Neural cell (in vitro differentiated cells): Measurements from ENCODE around the gene BICD1. TPM values are rescaled to one million over a fixed set of nuclear protein-coding genes. Genes with fewer than 3 reads are reported as not detected.

Source experiments
- H2AFZ ChIP-seq: fragments of 200-600, 300-800 bp; sonication (generic), shearing (Covaris generic); 2 replicates; pipeline ENCODE4 v1.6.0; 2014; ENCODE audit warnings: low read depth, mild to moderate bottlenecking, antibody characterized with exemption, low read length, moderate library complexity
- H3F3A ChIP-seq: fragments of 200-600 bp; shearing (Covaris generic); 2 replicates; pipeline ENCODE4 v1.6.1; 2016; ENCODE audit warnings: mild to moderate bottlenecking, moderate library complexity, mixed read lengths, antibody characterized with exemption, low read length; ENCODE audit not compliant: insufficient read depth, poor library complexity, severe bottlenecking
- H3K27ac ChIP-seq: fragments of 200-600, 300-800 bp; sonication (generic), shearing (Covaris generic); 2 replicates; pipeline ENCODE4 v1.5.1; 2014; ENCODE audit warnings: mild to moderate bottlenecking, low read length, moderate library complexity
- H3K27me3 ChIP-seq: fragments of 300-800, 200-600 bp; sonication (generic), shearing (Covaris generic); 2 replicates; pipeline ENCODE4 v1.6.0; 2014; ENCODE audit warnings: mild to moderate bottlenecking, low read depth, low read length, moderate library complexity; ENCODE audit not compliant: insufficient read depth
- H3K36me3 ChIP-seq: fragments of 300-800, 200-600 bp; sonication (generic), shearing (Covaris generic); 2 replicates; pipeline ENCODE4 v1.5.1; 2014; ENCODE audit warnings: mild to moderate bottlenecking, antibody characterized with exemption, low read length, moderate library complexity; ENCODE audit not compliant: insufficient read depth
- H3K4me2 ChIP-seq: fragments of 300-800, 200-600 bp; sonication (generic), shearing (Covaris generic); 2 replicates; pipeline ENCODE4 v1.6.0; 2014; ENCODE audit warnings: mild to moderate bottlenecking, low read length
- H3K4me3 ChIP-seq: fragments of 300-800, 200-600 bp; sonication (generic), shearing (Covaris generic); 2 replicates; pipeline ENCODE4 v1.5.1; 2014; ENCODE audit warnings: mild to moderate bottlenecking, low read length, moderate library complexity
- H3K79me2 ChIP-seq: fragments of 200-600 bp; shearing (Covaris generic); replicated peaks from 2 replicates; pipeline ENCODE4 v1.6.0; 2014; ENCODE audit warnings: mild to moderate bottlenecking, low read length, moderate library complexity; ENCODE audit not compliant: insufficient read depth
- H3K9ac ChIP-seq: fragments of 300-800, 200-600 bp; sonication (generic), shearing (Covaris generic); 2 replicates; pipeline ENCODE4 v1.6.1; 2016; ENCODE audit warnings: mild to moderate bottlenecking, low read length, mixed read lengths
- H3K9me2 ChIP-seq: fragments of 200-600 bp; shearing (Covaris generic); 2 replicates; pipeline ENCODE4 v1.6.1; 2016; ENCODE audit warnings: mild to moderate bottlenecking, low read length, mixed read lengths; ENCODE audit not compliant: insufficient read depth
- H3K9me3 ChIP-seq: fragments of 200-600, 300-800 bp; sonication (generic), shearing (Covaris generic); 2 replicates; pipeline ENCODE4 v1.6.1; 2016; ENCODE audit warnings: mild to moderate bottlenecking, mixed run types, low read length, moderate library complexity, mixed read lengths
- H4K20me1 ChIP-seq: fragments of 200-600 bp; shearing (Covaris generic); 2 replicates; pipeline ENCODE4 v1.6.1; 2016; ENCODE audit warnings: mild to moderate bottlenecking, mixed run types; ENCODE audit not compliant: insufficient read depth
- CTCF ChIP-seq: fragments of 450-650 bp; IDR thresholded peaks from 2 replicates; pipeline ENCODE4 v1.5.1; 2014; ENCODE audit warnings: antibody characterized with exemption, mild to moderate bottlenecking, moderate library complexity; ENCODE audit not compliant: poor library complexity, severe bottlenecking
- EP300 ChIP-seq: fragments of 450-650 bp; conservative IDR thresholded peaks from 2 replicates; pipeline ENCODE4 v1.6.1; 2014; ENCODE audit warnings: antibody characterized with exemption, mild to moderate bottlenecking, moderate library complexity; ENCODE audit not compliant: poor library complexity, severe bottlenecking
- EZH2 ChIP-seq: fragments of 200-600, 300-800 bp; shearing (Covaris generic), sonication (generic); IDR thresholded peaks from 2 replicates; pipeline ENCODE4 v1.6.1; 2014; ENCODE audit warnings: antibody characterized with exemption, low read length, borderline replicate concordance, mild to moderate bottlenecking; ENCODE audit not compliant: insufficient read depth, poor library complexity, severe bottlenecking
- MXI1 ChIP-seq: fragments of 450-650 bp; conservative IDR thresholded peaks from 2 replicates; pipeline ENCODE4 v1.6.1; 2014; ENCODE audit warnings: antibody characterized with exemption, mild to moderate bottlenecking; ENCODE audit not compliant: poor library complexity, severe bottlenecking
- POLR2AphosphoS5 ChIP-seq: IDR thresholded peaks from 2 replicates; pipeline ENCODE4 v1.6.1; 2012
- RAD21 ChIP-seq: fragments of 450-650 bp; conservative IDR thresholded peaks from 2 replicates; pipeline ENCODE4 v1.6.1; 2014; ENCODE audit warnings: antibody characterized with exemption, mild to moderate bottlenecking, moderate library complexity
- REST ChIP-seq: IDR thresholded peaks from 2 replicates; pipeline ENCODE4 v1.6.1; 2012; ENCODE audit warnings: borderline replicate concordance
- SMC3 ChIP-seq: fragments of 450-650 bp; conservative IDR thresholded peaks from 2 replicates; pipeline ENCODE4 v1.6.1; 2014; ENCODE audit warnings: antibody characterized with exemption, mild to moderate bottlenecking, moderate library complexity; ENCODE audit not compliant: poor library complexity
- TAF1 ChIP-seq: IDR thresholded peaks from 2 replicates; pipeline ENCODE4 v1.6.1; 2012; ENCODE audit warnings: low read depth
- polyA plus RNA-seq: library from polyadenylated mRNA; depleted of rRNA; stranded (reverse); fragments of >200 nt; gene quantifications from 2 replicates; pipeline ENCODE4 v1.2.3, GENCODE V29; 2014

BICD1 gene
- polyA plus RNA-seq, 1 donor from 2014 or later = 41.1 TPM

GRCh38 chr12:32252199-32253073, 145.8 kb downstream of the BICD1 start:
- Histone ChIP-seq H4K20me1 (no peaks in the 10 kb centered on the region), H2AFZ (no peak overlapping the region), H3K36me3 (no peaks in the 10 kb centered on the region), H3K9ac (no peak overlapping the region), H3F3A (no peaks in the 10 kb centered on the region), H3K27me3 (no peaks in the 10 kb centered on the region), H3K27ac (no peak overlapping the region), H3K79me2 (no peaks in the 10 kb centered on the region), H3K4me3 (no peak overlapping the region), H3K9me2 (no peaks in the 10 kb centered on the region), H3K4me2 (no peak overlapping the region), H3K9me3 (no peaks in the 10 kb centered on the region)
- no peak for TF ChIP-seq EZH2
- TF ChIP-seq REST = no peak
- TF ChIP-seq TAF1 = no peak
- TF ChIP-seq EP300 = no peak
- TF ChIP-seq RAD21 = no peak
- no peak for TF ChIP-seq POLR2AphosphoS5
- no peak for TF ChIP-seq MXI1
- no peak for TF ChIP-seq SMC3
- TF ChIP-seq CTCF = no peak

GRCh38 chr12:32253154-32253790, 146.6 kb downstream of the BICD1 start:
- TF ChIP-seq TAF1 = no peak
- TF ChIP-seq SMC3 = no peak
- TF ChIP-seq POLR2AphosphoS5 = no peak
- TF ChIP-seq CTCF = no peak
- TF ChIP-seq EP300 = no peak
- no peak overlapping the region for H3K27ac ChIP-seq
- H3K79me2 ChIP-seq = no peaks in the 10 kb centered on the region
- no peaks in the 10 kb centered on the region for H3K27me3 ChIP-seq
- no peaks in the 10 kb centered on the region for H3F3A ChIP-seq
- H3K9me2 ChIP-seq = no peaks in the 10 kb centered on the region
- H3K36me3 ChIP-seq = no peaks in the 10 kb centered on the region
- H3K4me3 ChIP-seq = no peak overlapping the region
- no peak overlapping the region for H2AFZ ChIP-seq
- no peaks in the 10 kb centered on the region for H4K20me1 ChIP-seq
- no peak overlapping the region for H3K9ac ChIP-seq
- H3K4me2 ChIP-seq = no peak overlapping the region
- H3K9me3 ChIP-seq = no peaks in the 10 kb centered on the region
